WERI-Rb-1 (cell line): ENCODE measurements around the gene WSCD2.

ENCODE experiments used
- DNase-seq: peaks from one replicate; pipeline ENCODE4 v3.0.0-alpha.2; 2020
- H3K27ac ChIP-seq: fragments of 250-450 bp; sonication (Bioruptor Pico); 2 replicates; pipeline ENCODE4 v1.5.1; 2020; ENCODE audit warnings: mild to moderate bottlenecking, moderate library complexity
- H3K27me3 ChIP-seq: fragments of 250-450 bp; sonication (Bioruptor Pico); 2 replicates; pipeline ENCODE4 v1.5.1; 2021; ENCODE audit warnings: mild to moderate bottlenecking, low read depth, moderate library complexity; ENCODE audit not compliant: insufficient read depth, severe bottlenecking
- H3K36me3 ChIP-seq: fragments of 250-450 bp; sonication (Bioruptor Pico); 2 replicates; pipeline ENCODE4 v1.5.1; 2020; ENCODE audit warnings: mild to moderate bottlenecking, moderate library complexity
- H3K4me3 ChIP-seq: 2 replicates; pipeline ENCODE4 v1.5.1; 2011; ENCODE audit warnings: low read depth, mild to moderate bottlenecking, control low read depth, low read length
- H3K9me3 ChIP-seq: fragments of 250-450 bp; sonication (Bioruptor Pico); 2 replicates; pipeline ENCODE4 v1.5.1; 2021; ENCODE audit warnings: mild to moderate bottlenecking, moderate library complexity; ENCODE audit not compliant: severe bottlenecking
- CTCF ChIP-seq: IDR thresholded peaks from 2 replicates; pipeline ENCODE4 v1.5.1; 2011; ENCODE audit warnings: low read depth, mild to moderate bottlenecking, control low read depth, inconsistent platforms, low read length

The WSCD2 gene

GRCh38 chr12:108128221-108129016 is 669 bp upstream of the WSCD2 start:
- Histone ChIP-seq H3K4me3 (no peak overlapping the region), H3K36me3 (no peaks in the 10 kb centered on the region), H3K9me3 (no peaks in the 10 kb centered on the region), H3K27ac (no peak overlapping the region), H3K27me3 (peaks cover 44% of the 10 kb centered on the region)
- DNase-seq: no peak
- TF ChIP-seq CTCF: no peak

GRCh38 chr12:108131035-108131434 is 1.9 kb downstream of the WSCD2 start:
- H3K27me3 ChIP-seq: peaks cover 65% of the 10 kb centered on the region
- no peaks in the 10 kb centered on the region for H3K9me3 ChIP-seq
- no peak for DNase-seq
- no peak for TF ChIP-seq CTCF
- no peak overlapping the region for H3K4me3 ChIP-seq
- no peaks in the 10 kb centered on the region for H3K36me3 ChIP-seq
- H3K27ac ChIP-seq: no peak overlapping the region

- H3K9me3 ChIP-seq: no peaks in the 10 kb centered on the region
- no peak overlapping the region for H3K27ac ChIP-seq
- H3K36me3 ChIP-seq: no peaks in the 10 kb centered on the region
- TF ChIP-seq CTCF: no peak
- DNase-seq: no peak
- no peak overlapping the region for H3K4me3 ChIP-seq
- H3K27me3 ChIP-seq: peaks cover 68% of the 10 kb centered on the region
These were observed 2.6 kb downstream of the WSCD2 start for GRCh38 chr12:108131657-108132126.

GRCh38 chr12:108133482-108133881 is 4.4 kb downstream of the WSCD2 start:
- Histone ChIP-seq H3K36me3 (no peaks in the 10 kb centered on the region), H3K27me3 (peaks cover 54% of the 10 kb centered on the region), H3K9me3 (no peaks in the 10 kb centered on the region), H3K4me3 (no peak overlapping the region), H3K27ac (no peak overlapping the region)
- TF ChIP-seq CTCF: no peak
- DNase-seq: no peak

GRCh38 chr12:108134744-108135143 is 5.7 kb downstream of the WSCD2 start:
- Histone ChIP-seq H3K36me3 (no peaks in the 10 kb centered on the region), H3K4me3 (no peak overlapping the region), H3K9me3 (no peaks in the 10 kb centered on the region), H3K27me3 (peaks cover 48% of the 10 kb centered on the region), H3K27ac (no peak overlapping the region)
- TF ChIP-seq CTCF: no peak
- DNase-seq: no peak

- DNase-seq: no peak
- Histone ChIP-seq H3K36me3 (no peaks in the 10 kb centered on the region), H3K27ac (no peak overlapping the region), H3K9me3 (no peaks in the 10 kb centered on the region), H3K27me3 (peaks cover 43% of the 10 kb centered on the region), H3K4me3 (no peak overlapping the region)
- no peak for TF ChIP-seq CTCF
These were observed 6.5 kb downstream of the WSCD2 start for GRCh38 chr12:108135627-108136026.
